ENCODE results near the gene DNAJC7. TPM values are rescaled to one million over a fixed set of nuclear protein-coding genes. Genes with fewer than 3 reads are reported as not detected.
"Not testable (repeated sequence)": the region's sequence is repeated elsewhere in the genome, so short reads cannot be mapped to it uniquely, and the experiment has no call there.

DNAJC7 gene
- total RNA-seq, 1 donor, result 110 TPM

- Histone ChIP-seq H3K4me3 (ENCODE audit: low read length) (no peak overlapping the region), H3K9me3 (ENCODE audit: low read depth, low read length) (no peaks in the 10 kb centered on the region), H3K4me1 (ENCODE audit: insufficient read depth, low read length) (no peaks in the 10 kb centered on the region), H3K27me3 (ENCODE audit: insufficient read depth, low read length) (no peaks in the 10 kb centered on the region)
These were observed 77.5 kb downstream of the DNAJC7 start for GRCh38 chr17:41939693-41940090.

GRCh38 chr17:41939044-41939692 lies 78.1 kb downstream of the DNAJC7 start:
- Histone ChIP-seq H3K27me3 (ENCODE audit: insufficient read depth, low read length) (no peaks in the 10 kb centered on the region), H3K4me1 (ENCODE audit: insufficient read depth, low read length) (no peaks in the 10 kb centered on the region), H3K4me3 (ENCODE audit: low read length) (no peak overlapping the region), H3K9me3 (ENCODE audit: low read depth, low read length) (no peaks in the 10 kb centered on the region)

GRCh38 chr17:41937970-41938954 lies 79.0 kb downstream of the DNAJC7 start:
- Histone ChIP-seq H3K27me3 (ENCODE audit: insufficient read depth, low read length) (no peaks in the 10 kb centered on the region), H3K4me1 (ENCODE audit: insufficient read depth, low read length) (peaks cover 5% of the 10 kb centered on the region), H3K9me3 (ENCODE audit: low read depth, low read length) (no peaks in the 10 kb centered on the region), H3K4me3 (ENCODE audit: low read length) (no peak overlapping the region)

GRCh38 chr17:41935641-41936040 lies 81.6 kb downstream of the DNAJC7 start:
- Histone ChIP-seq H3K9me3 (ENCODE audit: low read depth, low read length) (no peaks in the 10 kb centered on the region), H3K27me3 (ENCODE audit: insufficient read depth, low read length) (no peaks in the 10 kb centered on the region), H3K4me1 (ENCODE audit: insufficient read depth, low read length) (peaks cover 30% of the 10 kb centered on the region), H3K4me3 (ENCODE audit: low read length) (no peak overlapping the region)

- H3K27me3 ChIP-seq (ENCODE audit: insufficient read depth, low read length), result no peaks in the 10 kb centered on the region
- peaks cover 47% of the 10 kb centered on the region for H3K4me1 ChIP-seq (ENCODE audit: insufficient read depth, low read length)
- H3K9me3 ChIP-seq (ENCODE audit: low read depth, low read length), result no peaks in the 10 kb centered on the region
- no peak overlapping the region for H3K4me3 ChIP-seq (ENCODE audit: low read length)
These were observed 84.3 kb downstream of the DNAJC7 start for GRCh38 chr17:41932816-41933389.

GRCh38 chr17:41931715-41932114 lies 85.5 kb downstream of the DNAJC7 start:
- peaks cover 47% of the 10 kb centered on the region for H3K4me1 ChIP-seq (ENCODE audit: insufficient read depth, low read length)
- H3K4me3 ChIP-seq (ENCODE audit: low read length); H3K27me3 ChIP-seq (ENCODE audit: insufficient read depth, low read length); H3K9me3 ChIP-seq (ENCODE audit: low read depth, low read length): not testable (repeated sequence)

GRCh38 chr17:41930833-41931156 lies 86.4 kb downstream of the DNAJC7 start:
- H3K4me3 ChIP-seq (ENCODE audit: low read length), result peak overlapping the region; percentile 49
- peaks cover 47% of the 10 kb centered on the region for H3K4me1 ChIP-seq (ENCODE audit: insufficient read depth, low read length)
- H3K9me3 ChIP-seq (ENCODE audit: low read depth, low read length); H3K27me3 ChIP-seq (ENCODE audit: insufficient read depth, low read length): not testable (repeated sequence)

- peaks cover 47% of the 10 kb centered on the region for H3K4me1 ChIP-seq (ENCODE audit: insufficient read depth, low read length)
- H3K9me3 ChIP-seq (ENCODE audit: low read depth, low read length), result no peaks in the 10 kb centered on the region
- H3K27me3 ChIP-seq (ENCODE audit: insufficient read depth, low read length), result no peaks in the 10 kb centered on the region
- H3K4me3 ChIP-seq (ENCODE audit: low read length), result peak within 1 kb of the TSS; percentile 49
These were observed 87.0 kb downstream of the DNAJC7 start, which contains the start of gene ODAD4 for GRCh38 chr17:41930009-41930832. TSS of gene ODAD4 (plus strand) at chr17:41930617. CDS start at chr17:41930724, 107 bp downstream.

GRCh38 chr17:41928693-41929251 lies 88.5 kb downstream of the DNAJC7 start:
- no peaks in the 10 kb centered on the region for H3K9me3 ChIP-seq (ENCODE audit: low read depth, low read length)
- no peaks in the 10 kb centered on the region for H3K27me3 ChIP-seq (ENCODE audit: insufficient read depth, low read length)
- peaks cover 47% of the 10 kb centered on the region for H3K4me1 ChIP-seq (ENCODE audit: insufficient read depth, low read length)
- no peak overlapping the region for H3K4me3 ChIP-seq (ENCODE audit: low read length)

Other genes starting within 250 kb of the DNAJC7 start
- 40.5 TPM for gene JUP, start 230.7 kb downstream of the DNAJC7 start, total RNA-seq
- 0.94 TPM for gene P3H4, start 205.5 kb downstream of the DNAJC7 start, total RNA-seq
- gene FKBP10, start 204.4 kb downstream of the DNAJC7 start, total RNA-seq, result 0.21 TPM
- 30.5 TPM for gene NT5C3B, start 181.2 kb downstream of the DNAJC7 start, total RNA-seq
- gene KLHL10, start 179.6 kb downstream of the DNAJC7 start, total RNA-seq, result not detected
- gene KLHL11, start 152.0 kb downstream of the DNAJC7 start, total RNA-seq, result 60.7 TPM
- gene ACLY, start 98.5 kb downstream of the DNAJC7 start, total RNA-seq, result 23.8 TPM
- not detected for gene ODAD4, start 86.8 kb downstream of the DNAJC7 start, total RNA-seq
- 16.7 TPM for gene CNP, start 50.6 kb downstream of the DNAJC7 start, total RNA-seq
- 21.5 TPM for gene NKIRAS2, start 2.7 kb upstream of the DNAJC7 start, total RNA-seq
- 0.21 TPM for gene C17orf113, start 33.2 kb upstream of the DNAJC7 start, total RNA-seq
- 0.10 TPM for gene ZNF385C, start 81.0 kb upstream of the DNAJC7 start, total RNA-seq
- 12.3 TPM for gene DHX58, start 95.3 kb upstream of the DNAJC7 start, total RNA-seq
- gene KAT2A, start 103.9 kb upstream of the DNAJC7 start, total RNA-seq, result 12.4 TPM
- gene HSPB9, start 105.4 kb upstream of the DNAJC7 start, total RNA-seq, result not detected
- 106 TPM for gene RAB5C, start 137.6 kb upstream of the DNAJC7 start, total RNA-seq
- gene KCNH4, start 163.7 kb upstream of the DNAJC7 start, total RNA-seq, result under 0.01 TPM
- gene HCRT, start 168.0 kb upstream of the DNAJC7 start, total RNA-seq, result not detected
- gene GHDC, start 177.1 kb upstream of the DNAJC7 start, total RNA-seq, result 9.9 TPM

Data from mononuclear cell (primary cell).